HG03432 (cell line): Measurements from ENCODE around the gene KRT3.

Experiments used
- ATAC-seq: cut with Tn5 transposase; IDR thresholded peaks from one replicate; pipeline ENCODE4 v1.9.1; 2021; ENCODE audit warnings: mild to moderate bottlenecking, moderate library complexity; ENCODE audit not compliant: unreplicated experiment

Gene KRT3

DNA sequence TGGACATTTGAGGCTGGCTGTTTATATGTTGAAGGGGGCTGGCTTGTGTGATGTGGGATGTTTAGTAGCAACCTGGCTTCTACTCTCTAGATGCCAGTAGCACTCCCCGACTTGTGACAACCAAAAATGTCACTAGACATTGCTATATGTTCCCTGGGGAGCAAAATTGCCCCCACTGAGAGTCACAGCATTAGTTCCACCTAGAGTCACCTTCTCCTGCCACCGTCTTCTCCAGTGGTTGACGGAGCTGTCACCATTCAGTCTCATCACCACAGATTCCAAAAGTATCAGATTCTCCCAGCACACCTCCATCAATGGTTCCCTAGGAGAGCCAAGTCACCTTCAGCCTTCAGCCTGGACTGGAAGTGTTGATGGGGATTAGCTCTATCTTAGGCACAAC is 11.0 kb downstream of the KRT3 start:
- no peak for ATAC-seq

DNA sequence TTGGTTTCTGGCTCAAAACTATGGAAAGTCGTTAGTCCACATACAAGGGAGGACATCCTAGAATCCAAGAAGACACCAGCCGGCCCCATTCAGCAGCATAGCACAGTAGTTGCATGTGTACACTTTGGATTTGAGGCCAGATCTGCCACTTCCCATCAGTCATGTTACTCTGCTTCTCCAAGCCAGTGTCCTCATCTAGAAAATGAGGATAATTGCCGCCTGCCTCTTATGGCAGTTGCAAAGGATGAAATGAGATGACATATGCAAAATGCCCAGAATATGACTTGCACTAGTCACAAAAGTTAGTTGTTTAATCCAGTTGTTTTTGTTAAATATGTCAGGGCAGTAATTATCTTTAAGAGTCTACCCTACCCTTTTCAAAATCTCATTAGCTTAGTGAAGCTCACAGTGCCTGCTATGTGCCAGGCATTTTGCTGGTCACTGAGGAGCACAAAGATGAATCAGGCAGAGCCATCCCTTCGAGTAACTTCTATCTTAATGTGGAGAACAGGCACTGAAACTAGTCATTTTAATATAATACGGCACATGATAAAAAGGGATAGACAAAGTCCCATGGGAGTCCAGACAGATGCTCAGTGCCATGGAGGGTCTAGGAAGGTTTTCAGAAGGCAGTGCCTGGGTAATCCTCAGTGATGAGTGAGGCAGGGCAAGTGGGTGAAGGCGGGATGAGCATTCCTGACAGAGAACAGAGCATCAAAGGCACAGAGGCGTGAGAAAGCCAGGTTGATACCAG is 12.2 kb downstream of the KRT3 start:
- no peak for ATAC-seq

- ATAC-seq, result no peak
Measured at GRCh38 chr12:52782502-52782901, 13.4 kb downstream of the KRT3 start.

GRCh38 chr12:52781399-52782082 is 14.4 kb downstream of the KRT3 start:
- no peak for ATAC-seq

DNA sequence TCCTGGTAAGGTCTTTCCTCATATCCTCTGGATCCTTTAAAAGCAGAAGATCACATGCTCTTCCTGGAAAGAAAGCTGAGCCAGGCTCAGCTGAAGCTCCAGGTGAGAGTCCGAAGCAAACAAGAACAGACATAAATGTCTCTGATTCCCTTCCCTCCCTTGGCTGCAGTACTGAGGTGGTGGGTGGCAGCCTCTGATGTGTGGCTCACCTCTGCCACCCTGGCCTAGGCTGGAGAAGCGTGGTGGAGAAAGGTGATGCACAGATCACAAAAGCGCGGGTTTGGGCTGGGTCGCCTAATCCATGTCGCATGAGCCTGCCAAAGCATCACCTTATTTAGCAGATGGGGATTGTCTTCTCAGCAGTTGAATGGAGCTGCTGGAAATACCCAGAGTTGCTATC is 16.0 kb downstream of the KRT3 start:
- ATAC-seq, result no peak

DNA sequence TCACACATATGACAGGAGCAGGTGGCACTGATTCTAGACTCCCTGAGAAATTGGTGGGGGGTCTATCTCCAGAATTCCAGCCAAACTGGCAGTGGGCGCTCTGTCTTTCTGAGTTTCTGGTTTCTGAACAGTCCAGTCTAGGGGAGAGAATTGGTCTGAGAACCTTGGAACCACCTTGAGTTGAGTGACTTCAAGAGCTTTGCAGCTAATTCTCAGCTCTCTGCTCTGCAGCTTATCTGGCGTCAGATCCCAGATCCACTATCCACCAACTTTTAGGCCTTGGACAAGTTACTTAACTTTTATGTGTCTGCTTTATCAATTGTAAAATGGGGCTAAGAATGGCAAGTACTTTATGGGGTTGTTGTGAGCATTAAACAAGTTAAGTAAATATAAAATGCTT is 17.1 kb downstream of the KRT3 start:
- ATAC-seq, result no peak

- no peak for ATAC-seq
Measured at GRCh38 chr12:52777566-52777965, 18.4 kb downstream of the KRT3 start.

DNA sequence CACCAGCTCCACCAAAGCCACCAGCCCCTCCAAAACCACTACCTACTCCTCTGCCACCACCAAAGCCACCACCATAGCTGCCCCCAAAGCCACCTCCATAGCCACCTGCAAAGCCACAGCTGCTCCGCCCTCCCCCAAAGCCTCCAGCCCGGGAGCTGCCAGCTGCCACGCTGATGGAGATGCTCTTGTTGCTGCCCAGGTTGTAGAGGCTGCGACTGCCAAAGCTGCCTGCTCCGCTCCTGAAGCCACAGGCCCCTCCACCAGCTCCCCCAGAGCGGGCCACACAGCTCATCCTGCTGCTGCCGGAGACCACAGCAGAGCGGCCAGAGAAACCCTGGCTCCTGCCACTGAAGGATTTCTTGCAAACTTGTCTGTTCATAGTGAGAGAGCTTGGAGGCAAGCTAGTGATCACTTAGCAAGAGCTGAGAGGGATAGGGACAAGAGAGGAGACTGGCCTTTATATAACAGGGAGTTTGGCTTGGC is 19.0 kb downstream of the KRT3 start, which contains the start of gene KRT76:
Gene KRT76, minus strand, starts transcription at position 433 of the 483 bp plus-strand sequence. Its CDS starts 54 bp downstream, at position 379.
- ATAC-seq, result no peak

DNA sequence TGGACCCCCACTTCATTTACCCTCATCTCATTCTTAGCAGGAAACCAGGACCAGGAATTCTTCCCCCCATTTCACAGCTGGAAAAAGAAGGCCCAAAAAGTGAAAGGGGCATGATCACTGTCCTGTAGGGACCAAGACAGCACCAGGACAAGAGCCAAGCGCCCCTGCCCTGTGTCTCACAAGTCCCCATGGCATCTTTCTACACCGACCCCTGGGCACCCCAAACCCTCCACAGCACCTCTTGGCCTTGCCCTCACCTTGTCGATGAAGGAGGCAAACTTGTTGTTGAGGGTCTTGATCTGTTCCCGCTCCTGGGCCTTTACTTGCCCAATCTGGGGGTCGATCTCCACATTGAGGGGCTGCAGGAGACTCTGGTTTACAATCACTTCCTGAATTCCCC is 19.5 kb downstream of the KRT3 start:
- ATAC-seq, result no peak

DNA sequence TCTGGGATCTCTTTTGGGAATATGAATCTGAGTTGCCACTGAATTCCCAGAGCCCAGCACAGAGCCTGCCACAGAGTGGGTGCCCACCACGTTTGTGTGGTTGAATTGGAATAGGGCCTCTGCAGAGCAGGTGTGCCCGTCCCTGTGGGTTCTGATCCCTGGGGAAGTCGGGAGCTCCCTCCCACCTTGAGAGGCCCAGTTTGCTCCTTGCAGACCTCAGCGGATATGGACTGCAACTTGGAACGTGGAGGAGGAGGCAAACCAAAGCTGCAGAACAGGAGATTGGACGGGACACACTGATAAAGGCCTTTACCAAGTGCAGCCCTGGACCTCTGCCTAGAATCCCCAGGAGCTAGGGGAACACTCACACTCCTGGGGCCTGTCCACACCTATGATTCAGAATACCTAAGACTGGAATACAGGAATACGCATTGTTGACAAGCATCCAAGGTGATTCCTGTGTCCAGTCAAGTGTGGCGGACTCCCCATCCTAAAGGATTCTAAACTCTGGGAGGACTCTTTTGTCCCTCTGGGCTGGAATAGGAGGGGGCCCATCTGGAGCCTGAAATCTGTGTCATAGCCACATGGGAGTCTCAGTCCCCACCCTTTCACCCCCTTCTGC is 21.2 kb downstream of the KRT3 start:
- ATAC-seq, result no peak

- ATAC-seq, result no peak
Measured at GRCh38 chr12:52772772-52773171, 23.1 kb downstream of the KRT3 start.

DNA sequence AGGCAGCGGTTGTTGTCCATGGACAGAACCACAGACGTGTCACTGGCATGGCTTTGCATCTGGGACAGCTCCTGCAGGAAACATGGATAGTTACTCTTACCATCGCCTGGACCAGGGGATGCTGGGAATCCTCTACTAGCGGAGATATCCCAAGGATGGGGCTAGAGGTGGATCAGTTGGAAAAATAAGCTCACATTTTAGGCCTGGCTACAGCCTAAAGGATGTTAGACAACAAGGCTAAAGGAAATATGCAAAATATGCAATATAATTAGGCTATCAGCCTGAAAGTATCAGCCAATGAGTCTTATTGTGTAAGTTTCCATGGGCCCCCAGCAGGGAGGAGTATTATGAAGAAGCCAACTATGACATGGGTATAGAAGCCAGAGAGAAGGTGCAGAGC is 23.7 kb downstream of the KRT3 start:
- no peak for ATAC-seq

DNA sequence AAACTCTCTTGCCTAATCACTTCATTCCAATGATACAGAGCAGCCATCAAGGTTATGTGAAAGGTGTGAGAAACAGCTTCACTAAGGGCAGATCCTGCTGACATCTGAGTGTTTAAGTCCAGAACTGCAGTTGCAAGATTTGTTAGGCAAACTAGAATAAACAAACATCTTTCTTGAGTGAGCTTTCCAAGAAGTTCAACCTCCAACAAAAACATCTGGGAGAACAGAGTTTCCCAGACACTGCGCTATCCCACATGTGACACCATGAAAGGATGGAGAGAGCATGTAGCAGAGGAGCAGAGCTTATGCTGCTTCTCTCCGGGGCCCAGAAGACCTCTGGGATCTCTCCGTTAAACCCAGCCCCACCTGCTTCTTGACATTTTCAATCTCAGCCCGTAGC is 24.4 kb downstream of the KRT3 start:
- no peak for ATAC-seq

DNA sequence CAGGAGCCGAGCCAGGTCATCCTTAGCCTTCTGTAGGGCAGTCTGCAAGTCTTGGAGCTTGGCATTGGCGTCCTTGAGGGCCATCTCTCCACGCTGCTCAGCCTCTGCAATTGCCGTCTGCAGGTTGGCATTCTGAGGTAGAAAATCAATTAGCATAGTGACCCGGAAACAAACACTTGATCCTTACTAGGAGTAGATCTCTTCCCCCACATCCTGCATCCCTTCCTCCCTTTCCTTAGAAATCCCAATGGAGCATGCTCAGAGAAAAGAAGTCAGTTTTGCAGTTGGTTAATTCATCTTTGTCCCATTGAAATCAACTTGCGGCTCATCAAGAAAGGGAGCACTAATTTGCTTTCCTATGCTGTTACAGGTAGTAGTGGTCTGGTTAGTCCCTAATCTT is 24.8 kb downstream of the KRT3 start:
- no peak for ATAC-seq

DNA sequence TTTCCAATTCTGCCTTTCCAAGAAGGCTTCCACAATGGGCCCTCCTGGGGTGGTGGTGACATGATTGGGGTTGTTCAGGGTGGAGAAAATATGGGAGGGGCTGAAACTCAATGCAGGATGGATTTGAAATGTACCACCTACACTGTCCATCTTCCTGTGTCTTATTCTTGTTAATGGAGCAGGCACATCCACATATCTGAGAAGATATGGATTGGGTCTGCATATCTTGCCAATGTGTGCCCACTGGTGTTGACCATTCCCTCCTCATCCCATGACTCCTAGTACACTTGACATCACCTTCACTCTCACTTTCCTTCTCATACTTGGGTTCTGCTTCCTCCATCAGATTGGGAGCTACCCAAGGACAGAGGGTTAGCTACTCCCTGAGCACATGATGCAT is 26.0 kb downstream of the KRT3 start:
- no peak for ATAC-seq

DNA sequence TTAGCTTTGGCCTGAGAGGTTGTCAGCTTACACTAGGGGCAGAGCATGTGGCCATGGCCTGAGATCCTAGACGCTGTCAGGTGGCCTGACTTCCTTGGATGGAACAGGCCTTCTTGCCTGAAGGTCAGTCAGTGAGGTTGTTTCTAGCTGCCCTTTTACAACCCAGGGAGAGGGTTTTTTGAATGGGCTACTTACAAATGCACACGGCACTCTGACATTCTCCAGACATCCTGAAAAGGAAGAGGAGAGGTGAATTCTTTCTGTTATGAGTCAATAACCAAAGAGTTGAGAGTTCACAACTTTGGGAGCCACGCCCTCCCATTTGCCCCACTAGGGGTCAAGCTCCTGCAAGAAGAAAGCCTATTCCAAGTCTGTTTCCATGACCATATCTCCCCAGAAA is 26.6 kb downstream of the KRT3 start:
- no peak for ATAC-seq

GRCh38 chr12:52768479-52769200 is 27.3 kb downstream of the KRT3 start:
- no peak for ATAC-seq

DNA sequence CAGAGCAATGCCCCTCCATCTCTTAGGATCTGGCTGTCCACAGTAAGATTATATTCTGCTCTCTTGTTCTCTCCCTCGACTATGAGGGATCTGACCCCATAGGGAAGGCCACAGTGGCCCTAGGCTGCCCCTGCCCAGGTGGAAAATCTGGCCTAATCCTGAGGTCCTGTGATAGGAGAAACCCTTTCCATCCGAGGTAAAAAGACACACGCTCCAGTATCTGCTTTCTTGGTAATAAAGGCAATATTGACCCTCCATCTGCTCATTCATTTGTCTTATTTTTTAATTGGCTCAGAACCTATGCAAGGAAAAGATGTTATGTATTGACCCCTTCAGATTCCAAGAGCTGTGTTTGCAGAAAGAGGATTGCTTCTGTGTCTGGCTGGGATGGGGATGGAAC is 28.5 kb downstream of the KRT3 start:
- no peak for ATAC-seq

- no peak for ATAC-seq
Measured at GRCh38 chr12:52767020-52767379, 28.9 kb downstream of the KRT3 start.

- ATAC-seq, result no peak
Measured at GRCh38 chr12:52766351-52767019, 29.4 kb downstream of the KRT3 start.

DNA sequence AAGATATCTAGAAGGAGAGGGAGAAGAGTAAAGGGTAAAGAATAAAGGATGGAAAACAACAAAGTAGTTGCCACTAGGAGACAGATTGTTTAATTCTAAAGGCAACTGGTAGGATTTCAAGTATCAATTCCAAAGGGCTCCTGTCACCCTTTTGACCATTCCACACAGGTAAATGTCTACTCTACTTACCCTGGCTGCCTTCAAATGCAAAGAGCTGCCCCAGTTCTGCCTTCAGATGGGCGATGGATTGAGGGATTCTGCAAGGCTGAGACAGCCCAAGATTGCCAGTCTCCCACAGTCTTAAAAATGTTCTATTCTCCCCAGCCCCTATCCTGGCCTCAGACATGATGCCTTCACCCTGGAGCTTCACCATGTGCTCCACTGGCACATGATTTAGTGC is 30.2 kb downstream of the KRT3 start:
- no peak for ATAC-seq
